HepG2 (cell line): ENCODE measurements around the gene UTRN. TPM values are rescaled to one million over a fixed set of nuclear protein-coding genes. Genes with fewer than 3 reads are reported as not detected.

Experiments
- CBX5 ChIP-seq: sonication (generic); formaldehyde crosslinking; IDR thresholded peaks from 2 replicates; pipeline ENCODE4 v1.4.0; 2020; ENCODE audit warnings: missing genetic modification reagents, borderline replicate concordance
- MED13 ChIP-seq: sonication (generic); formaldehyde crosslinking; IDR thresholded peaks from 2 replicates; pipeline ENCODE4 v1.5.0; 2020; ENCODE audit warnings: missing genetic modification reagents
- PHF5A ChIP-seq: IDR thresholded peaks from one replicate; pipeline ENCODE4 v1.6.1; 2018; ENCODE audit warnings: low read depth, missing genetic modification reagents; ENCODE audit not compliant: unreplicated experiment
- polyA plus RNA-seq, 8 experiments: library from polyadenylated mRNA; depleted of rRNA in 3 of 8; stranded (reverse) in 7 of 8; unstranded in 1 of 8; fragments of >200 nt; fragmentation: Illumina TruSeq in 4 of 8; extraction: Trizol in 4 of 8; gene quantifications; 2 replicates each; pipeline versions ENCODE4 v1.2.1 to v1.2.3, GENCODE V29; 2011 to 2016; ENCODE audit warnings: low read depth in 4 of 8, missing spikeins in 1 of 8, mixed read lengths in 1 of 8; ENCODE audit not compliant: insufficient read depth in 1 of 8
- total RNA-seq, 5 experiments: library from RNA; depleted of rRNA; stranded (reverse); fragments of >200 nt; fragmentation: Illumina TruSeq; extraction: Trizol; gene quantifications; 2 replicates each; pipeline ENCODE4 v1.2.3, GENCODE V29; 2016; ENCODE audit warnings: low read depth in 1 of 5
- TF ChIP-seq, protein P1 (sequence below): sonication (generic); formaldehyde crosslinking; IDR thresholded peaks from 2 replicates; pipeline ENCODE4 v1.5.1; 2020; ENCODE audit warnings: mild to moderate bottlenecking, moderate library complexity, missing genetic modification reagents
- TF ChIP-seq, protein P2 (sequence below): sonication (generic); formaldehyde crosslinking; IDR thresholded peaks from 2 replicates; pipeline ENCODE4 v1.4.0; 2020; ENCODE audit warnings: mild to moderate bottlenecking, missing genetic modification reagents
- TF ChIP-seq, protein P3 (sequence below): sonication (generic); formaldehyde crosslinking; IDR thresholded peaks from 2 replicates; pipeline ENCODE4 v1.5.0; 2020; ENCODE audit warnings: missing genetic modification reagents

UTRN gene
- total and polyA plus RNA-seq, 2 of the 13 experiments (the other 11 are each of a cell fraction or from before 2014, with no cell fraction given): 102 to 116 TPM

DNA sequence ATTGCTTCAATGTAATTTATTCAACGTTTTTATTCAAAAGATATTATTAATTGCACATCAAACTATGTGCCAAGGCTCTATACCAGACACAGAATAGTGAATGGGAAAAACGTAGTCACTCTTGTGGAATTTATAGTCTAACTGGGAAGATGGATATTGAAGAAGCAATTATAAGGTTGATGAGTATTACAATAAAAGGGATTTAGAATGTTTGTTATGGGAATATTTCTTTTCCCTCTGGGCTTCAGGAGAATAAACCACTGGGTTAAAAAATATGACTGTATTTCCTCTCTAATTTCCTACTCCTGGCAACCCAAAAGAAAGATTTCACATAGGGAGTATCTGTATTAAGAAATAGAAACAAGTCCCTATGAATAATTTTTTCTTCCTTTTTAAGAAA lies 25.1 kb upstream of the UTRN start (continued):
- TF ChIP-seq, protein P1, sequence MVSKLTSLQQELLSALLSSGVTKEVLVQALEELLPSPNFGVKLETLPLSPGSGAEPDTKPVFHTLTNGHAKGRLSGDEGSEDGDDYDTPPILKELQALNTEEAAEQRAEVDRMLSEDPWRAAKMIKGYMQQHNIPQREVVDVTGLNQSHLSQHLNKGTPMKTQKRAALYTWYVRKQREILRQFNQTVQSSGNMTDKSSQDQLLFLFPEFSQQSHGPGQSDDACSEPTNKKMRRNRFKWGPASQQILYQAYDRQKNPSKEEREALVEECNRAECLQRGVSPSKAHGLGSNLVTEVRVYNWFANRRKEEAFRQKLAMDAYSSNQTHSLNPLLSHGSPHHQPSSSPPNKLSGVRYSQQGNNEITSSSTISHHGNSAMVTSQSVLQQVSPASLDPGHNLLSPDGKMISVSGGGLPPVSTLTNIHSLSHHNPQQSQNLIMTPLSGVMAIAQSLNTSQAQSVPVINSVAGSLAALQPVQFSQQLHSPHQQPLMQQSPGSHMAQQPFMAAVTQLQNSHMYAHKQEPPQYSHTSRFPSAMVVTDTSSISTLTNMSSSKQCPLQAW (CRISPR knock-in tag): no peak
- TF ChIP-seq PHF5A (CRISPR knock-in tag): no peak
- TF ChIP-seq, protein P2, sequence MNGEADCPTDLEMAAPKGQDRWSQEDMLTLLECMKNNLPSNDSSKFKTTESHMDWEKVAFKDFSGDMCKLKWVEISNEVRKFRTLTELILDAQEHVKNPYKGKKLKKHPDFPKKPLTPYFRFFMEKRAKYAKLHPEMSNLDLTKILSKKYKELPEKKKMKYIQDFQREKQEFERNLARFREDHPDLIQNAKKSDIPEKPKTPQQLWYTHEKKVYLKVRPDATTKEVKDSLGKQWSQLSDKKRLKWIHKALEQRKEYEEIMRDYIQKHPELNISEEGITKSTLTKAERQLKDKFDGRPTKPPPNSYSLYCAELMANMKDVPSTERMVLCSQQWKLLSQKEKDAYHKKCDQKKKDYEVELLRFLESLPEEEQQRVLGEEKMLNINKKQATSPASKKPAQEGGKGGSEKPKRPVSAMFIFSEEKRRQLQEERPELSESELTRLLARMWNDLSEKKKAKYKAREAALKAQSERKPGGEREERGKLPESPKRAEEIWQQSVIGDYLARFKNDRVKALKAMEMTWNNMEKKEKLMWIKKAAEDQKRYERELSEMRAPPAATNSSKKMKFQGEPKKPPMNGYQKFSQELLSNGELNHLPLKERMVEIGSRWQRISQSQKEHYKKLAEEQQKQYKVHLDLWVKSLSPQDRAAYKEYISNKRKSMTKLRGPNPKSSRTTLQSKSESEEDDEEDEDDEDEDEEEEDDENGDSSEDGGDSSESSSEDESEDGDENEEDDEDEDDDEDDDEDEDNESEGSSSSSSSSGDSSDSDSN (CRISPR knock-in tag): no peak
- TF ChIP-seq, protein P3, sequence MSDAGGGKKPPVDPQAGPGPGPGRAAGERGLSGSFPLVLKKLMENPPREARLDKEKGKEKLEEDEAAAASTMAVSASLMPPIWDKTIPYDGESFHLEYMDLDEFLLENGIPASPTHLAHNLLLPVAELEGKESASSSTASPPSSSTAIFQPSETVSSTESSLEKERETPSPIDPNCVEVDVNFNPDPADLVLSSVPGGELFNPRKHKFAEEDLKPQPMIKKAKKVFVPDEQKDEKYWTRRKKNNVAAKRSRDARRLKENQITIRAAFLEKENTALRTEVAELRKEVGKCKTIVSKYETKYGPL (CRISPR knock-in tag): no peak
- TF ChIP-seq CBX5: no peak
- no peak for TF ChIP-seq MED13 (CRISPR knock-in tag)
- TF ChIP-seq, all 625 proteins: peak for 0
